Mesodermal cell (in vitro differentiated cells): ENCODE data around the gene PLCE1.
A peak's percentile ranks its signal among the peaks of the same experiment; 100 is the strongest.

ENCODE experiments used
- H3K27ac ChIP-seq: 2 replicates; pipeline ENCODE4 v1.7.0; 2013; ENCODE audit warnings: mild to moderate bottlenecking, low read depth, low read length, moderate library complexity; ENCODE audit not compliant: severe bottlenecking
- H3K36me3 ChIP-seq: 2 replicates; pipeline ENCODE4 v1.7.1; 2013; ENCODE audit warnings: mild to moderate bottlenecking, low read length, moderate library complexity; ENCODE audit not compliant: control insufficient read depth, insufficient read depth
- H3K4me1 ChIP-seq: one replicate; pipeline ENCODE4 v1.7.1; 2013; ENCODE audit warnings: mild to moderate bottlenecking, low read length; ENCODE audit not compliant: insufficient read depth, control insufficient read depth, poor library complexity, severe bottlenecking
- H3K4me3 ChIP-seq: 2 replicates; pipeline ENCODE4 v1.7.0; 2013; ENCODE audit warnings: low read length, control low read depth, mild to moderate bottlenecking; ENCODE audit not compliant: insufficient read depth, poor library complexity, severe bottlenecking; ENCODE audit errors: extremely low read depth
- H3K9me3 ChIP-seq: 2 replicates; pipeline ENCODE4 v1.7.1; 2013; ENCODE audit warnings: mild to moderate bottlenecking, low read length, moderate library complexity; ENCODE audit not compliant: control insufficient read depth
- WGBS, 2 experiments: methylation state at CpG; one replicate each; pipeline ENCODE4 v1.1.5; 2013; ENCODE audit warnings: missing lambda C conversion rate in 2 of 2; ENCODE audit not compliant: insufficient coverage in 2 of 2; 5-methylcytosine and 5-hydroxymethylcytosine counted together

Gene PLCE1

DNA sequence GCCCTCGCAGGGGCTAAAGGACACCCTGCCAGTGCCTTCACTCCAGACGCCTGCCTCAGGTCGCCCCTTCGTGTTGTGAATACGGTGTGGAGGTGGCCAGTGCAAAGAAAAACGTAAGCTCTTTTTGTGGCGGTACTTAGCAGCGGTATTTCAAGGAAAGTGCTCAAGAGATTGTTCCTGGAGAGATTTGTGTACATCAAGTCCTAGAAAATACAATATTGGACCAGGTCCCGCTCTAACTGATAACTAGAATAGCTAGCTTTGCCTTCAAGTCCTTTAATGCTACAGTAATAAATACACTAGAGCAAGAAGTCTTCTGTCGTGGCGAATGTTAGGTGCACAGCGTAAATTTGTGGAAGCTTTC lies 689 bp downstream of the PLCE1 start:
- WGBS, 2 experiments, result 27 to 35% methylated on average over 7 to 11 of the region's 12 CpGs
- Histone ChIP-seq H3K4me1 (peaks cover 28% of the 10 kb centered on the region), H3K27ac (no peak overlapping the region), H3K9me3 (no peaks in the 10 kb centered on the region), H3K36me3 (no peaks in the 10 kb centered on the region), H3K4me3 (peak overlapping the region; percentile 55)

GRCh38 chr10:93995182-93995581 lies 1.5 kb downstream of the PLCE1 start:
- H3K27ac ChIP-seq, result no peak overlapping the region
- no CpG with 5 or more reads among the region's 1 CpG for WGBS, 2 experiments
- no peaks in the 10 kb centered on the region for H3K9me3 ChIP-seq
- peaks cover 32% of the 10 kb centered on the region for H3K4me1 ChIP-seq
- no peak overlapping the region for H3K4me3 ChIP-seq
- H3K36me3 ChIP-seq, result no peaks in the 10 kb centered on the region

GRCh38 chr10:93995598-93996271 lies 2.0 kb downstream of the PLCE1 start:
- Histone ChIP-seq H3K9me3 (no peaks in the 10 kb centered on the region), H3K36me3 (no peaks in the 10 kb centered on the region), H3K4me3 (no peak overlapping the region), H3K27ac (no peak overlapping the region), H3K4me1 (peaks cover 30% of the 10 kb centered on the region)
- WGBS, 2 experiments, result 80 to 85% methylated on average over 8 to 9 of the region's 10 CpGs

DNA sequence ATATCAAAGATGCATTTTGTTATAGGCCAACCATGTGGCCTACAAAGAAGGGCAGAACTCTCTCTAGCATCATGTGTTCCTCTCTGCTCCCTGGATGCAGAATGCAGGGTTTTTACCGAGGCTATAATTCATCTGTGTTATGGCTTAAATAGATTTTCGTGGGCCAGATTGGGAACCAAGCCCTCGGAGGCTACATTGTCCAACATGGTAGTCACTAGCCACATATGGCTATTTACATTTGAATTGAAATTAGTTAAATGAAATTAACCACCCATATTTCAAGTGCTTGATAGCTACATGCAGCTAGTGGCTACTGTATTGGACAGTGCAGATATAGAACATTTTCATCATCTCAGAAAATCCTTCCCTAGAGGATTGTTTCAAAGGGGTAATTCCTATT lies 2.8 kb downstream of the PLCE1 start:
- 88% methylated on average over 1 of the region's 3 CpGs; no CpG with 5 or more reads in 1 of the 2 experiments for WGBS, 2 experiments
- no peak overlapping the region for H3K27ac ChIP-seq
- H3K4me3 ChIP-seq, result no peak overlapping the region
- H3K36me3 ChIP-seq, result no peaks in the 10 kb centered on the region
- H3K4me1 ChIP-seq, result peaks cover 25% of the 10 kb centered on the region
- no peaks in the 10 kb centered on the region for H3K9me3 ChIP-seq

DNA sequence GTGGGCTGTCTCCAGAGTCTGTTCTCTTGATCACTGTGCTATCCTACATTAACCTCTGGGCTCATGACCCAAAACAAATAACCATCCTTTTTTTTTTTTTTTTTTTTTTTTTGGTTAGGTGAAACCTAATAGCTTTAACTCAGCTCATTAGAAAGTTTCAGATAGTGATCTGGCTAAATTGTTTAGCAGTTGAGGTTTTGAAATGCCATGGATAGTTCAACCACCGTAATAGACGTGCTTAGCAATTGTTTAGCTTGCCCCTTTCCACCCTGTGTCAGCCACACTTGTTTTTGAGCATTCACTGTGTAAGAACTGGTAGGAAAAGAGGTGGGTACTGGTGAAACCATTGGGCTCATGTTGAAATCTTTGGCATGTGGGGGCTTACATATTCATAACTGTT lies 3.8 kb downstream of the PLCE1 start:
- H3K4me1 ChIP-seq, result peaks cover 18% of the 10 kb centered on the region
- WGBS, 2 experiments, result 82 to 100% methylated on average over 1 to 2 of the region's 2 CpGs
- no peak overlapping the region for H3K4me3 ChIP-seq
- no peak overlapping the region for H3K27ac ChIP-seq
- H3K36me3 ChIP-seq, result no peaks in the 10 kb centered on the region
- no peaks in the 10 kb centered on the region for H3K9me3 ChIP-seq

DNA sequence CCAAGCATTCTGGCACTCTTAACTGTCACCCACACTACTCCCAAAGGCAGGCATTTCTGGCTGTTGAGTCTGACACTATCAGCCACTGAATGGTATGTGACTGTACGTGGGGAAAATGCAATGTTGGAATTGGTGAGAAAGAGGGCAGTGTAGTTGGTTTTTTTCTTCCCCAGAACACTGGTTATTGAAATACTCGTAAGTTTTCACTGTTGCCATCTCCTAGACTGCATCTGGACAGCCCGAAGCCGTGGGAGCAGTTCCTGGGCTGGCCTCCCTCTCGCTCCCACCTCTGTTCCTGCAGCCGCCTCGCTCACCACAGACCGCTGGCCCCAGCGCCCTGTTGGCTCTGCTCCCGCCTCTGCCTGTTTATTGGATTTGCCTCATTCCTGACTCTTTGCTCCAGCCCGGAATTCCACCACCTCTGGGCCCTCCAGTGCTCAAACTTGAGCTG lies 5.7 kb downstream of the PLCE1 start:
- peak overlapping the region; percentile 91 for H3K27ac ChIP-seq
- H3K4me3 ChIP-seq, result no peak overlapping the region
- H3K4me1 ChIP-seq, result peaks cover 8% of the 10 kb centered on the region
- no peaks in the 10 kb centered on the region for H3K36me3 ChIP-seq
- no peaks in the 10 kb centered on the region for H3K9me3 ChIP-seq
- 63 to 64% methylated on average over 5 to 7 of the region's 11 CpGs for WGBS, 2 experiments

- Histone ChIP-seq H3K27ac (peak overlapping the region; percentile 91), H3K4me1 (peaks cover 8% of the 10 kb centered on the region), H3K4me3 (no peak overlapping the region), H3K36me3 (no peaks in the 10 kb centered on the region), H3K9me3 (no peaks in the 10 kb centered on the region)
- WGBS, 2 experiments, result 98 to 100% methylated on average over 3 to 4 of the region's 5 CpGs
These were observed 7.1 kb downstream of the PLCE1 start for GRCh38 chr10:94000638-94001415.

DNA sequence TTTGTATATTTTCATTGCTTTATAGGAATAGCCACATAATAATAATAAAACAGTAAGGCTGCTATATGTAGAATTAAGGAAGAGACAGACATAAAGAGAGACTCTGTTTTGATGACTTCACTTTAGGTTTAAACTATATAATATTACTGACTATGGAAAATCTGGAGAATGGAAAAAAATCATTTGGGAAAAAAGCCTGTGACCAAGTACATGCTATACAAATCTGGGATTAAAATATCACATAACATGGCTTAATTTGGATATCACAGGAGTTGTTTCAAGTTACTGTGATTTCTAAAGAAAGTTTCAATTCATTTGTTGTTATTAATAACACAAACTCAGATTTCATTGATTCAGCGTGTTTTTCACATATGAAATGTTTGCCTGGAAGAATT lies 7.7 kb downstream of the PLCE1 start:
- no CpG with 5 or more reads among the region's 1 CpG for WGBS, 2 experiments
- Histone ChIP-seq H3K4me1 (peaks cover 8% of the 10 kb centered on the region), H3K36me3 (no peaks in the 10 kb centered on the region), H3K9me3 (no peaks in the 10 kb centered on the region), H3K27ac (no peak overlapping the region), H3K4me3 (no peak overlapping the region)

DNA sequence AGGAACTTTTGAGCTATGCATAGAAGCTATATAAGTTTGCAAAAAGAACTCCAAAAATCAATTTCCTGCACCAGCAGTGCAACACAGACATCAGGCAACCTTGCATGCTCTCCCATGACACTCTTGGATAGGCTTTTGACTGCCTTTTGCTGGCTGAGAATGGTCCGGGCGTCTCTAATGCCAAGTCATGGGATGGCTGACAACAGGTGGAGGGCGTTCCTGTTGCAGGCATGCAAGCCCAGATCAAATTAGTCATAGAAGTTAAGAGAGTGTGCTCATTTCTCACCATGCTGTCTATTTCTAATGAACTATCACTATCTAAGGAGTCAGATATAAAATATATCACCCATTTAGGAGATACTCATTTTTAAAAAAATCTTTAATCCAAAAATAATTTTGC lies 8.4 kb downstream of the PLCE1 start:
- Histone ChIP-seq H3K36me3 (no peaks in the 10 kb centered on the region), H3K4me3 (no peak overlapping the region), H3K27ac (no peak overlapping the region), H3K4me1 (peaks cover 12% of the 10 kb centered on the region), H3K9me3 (no peaks in the 10 kb centered on the region)
- 84 to 88% methylated on average over 3 of the region's 3 CpGs for WGBS, 2 experiments

GRCh38 chr10:94003488-94003887 lies 9.8 kb downstream of the PLCE1 start:
- Histone ChIP-seq H3K27ac (no peak overlapping the region), H3K4me1 (peaks cover 15% of the 10 kb centered on the region), H3K9me3 (no peaks in the 10 kb centered on the region), H3K36me3 (no peaks in the 10 kb centered on the region), H3K4me3 (no peak overlapping the region)
- 75 to 80% methylated on average over 2 of the region's 3 CpGs for WGBS, 2 experiments

DNA sequence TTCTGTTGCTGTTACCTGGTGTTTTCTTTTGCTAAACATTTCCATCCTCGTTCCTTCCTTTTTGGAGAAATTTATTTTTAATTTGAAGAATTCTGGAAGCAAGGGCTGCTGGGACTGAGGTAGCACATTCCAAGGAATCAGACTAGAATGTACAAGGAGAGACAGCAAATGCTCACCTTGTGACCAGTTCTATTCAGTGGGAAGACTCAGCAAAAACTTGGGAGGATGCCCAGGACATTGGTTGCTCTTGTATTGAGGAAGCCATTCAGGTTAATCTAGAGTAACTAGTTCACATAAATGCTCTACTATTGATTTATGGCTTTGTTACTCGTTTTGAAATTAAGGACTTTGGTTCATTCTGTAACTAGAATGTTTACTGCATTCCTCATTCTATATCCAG lies 11.3 kb downstream of the PLCE1 start:
- no peak overlapping the region for H3K27ac ChIP-seq
- H3K36me3 ChIP-seq, result no peaks in the 10 kb centered on the region
- peaks cover 3% of the 10 kb centered on the region for H3K9me3 ChIP-seq
- WGBS, 2 experiments, result no CpG with 5 or more reads among the region's 2 CpGs
- no peak overlapping the region for H3K4me3 ChIP-seq
- H3K4me1 ChIP-seq, result peaks cover 11% of the 10 kb centered on the region
